HG03097 (cell line): ENCODE data around the gene ZDHHC11B.
"Not testable (repeated sequence)": the region's sequence is repeated elsewhere in the genome, so short reads cannot be mapped to it uniquely, and the experiment has no call there.

ENCODE experiments used
- ATAC-seq: cut with Tn5 transposase; IDR thresholded peaks from one replicate; pipeline ENCODE4 v1.9.1; 2021; ENCODE audit not compliant: unreplicated experiment, low FRiP score

ZDHHC11B gene

DNA sequence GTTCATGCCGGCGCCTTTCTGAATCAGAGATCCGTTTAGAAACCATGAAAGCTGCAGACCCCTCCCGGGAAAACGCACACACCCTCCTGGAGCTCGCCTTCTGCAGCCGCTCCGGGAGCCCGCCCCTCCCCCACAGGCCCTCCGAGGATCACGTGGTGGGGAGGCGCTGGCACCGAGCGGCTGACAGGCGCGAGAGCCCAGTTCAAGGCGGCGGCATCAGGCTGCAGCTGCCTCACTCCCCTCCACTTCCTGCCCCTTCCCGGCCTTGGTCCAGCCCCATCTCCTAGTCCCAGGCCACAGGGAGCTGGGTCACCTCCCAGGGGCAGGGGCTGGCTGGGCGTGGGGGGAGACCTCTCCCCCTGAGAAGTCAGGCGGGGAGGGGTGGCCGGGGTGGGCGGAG is 93.5 kb downstream of the ZDHHC11B start:
- ATAC-seq = not testable (repeated sequence)

DNA sequence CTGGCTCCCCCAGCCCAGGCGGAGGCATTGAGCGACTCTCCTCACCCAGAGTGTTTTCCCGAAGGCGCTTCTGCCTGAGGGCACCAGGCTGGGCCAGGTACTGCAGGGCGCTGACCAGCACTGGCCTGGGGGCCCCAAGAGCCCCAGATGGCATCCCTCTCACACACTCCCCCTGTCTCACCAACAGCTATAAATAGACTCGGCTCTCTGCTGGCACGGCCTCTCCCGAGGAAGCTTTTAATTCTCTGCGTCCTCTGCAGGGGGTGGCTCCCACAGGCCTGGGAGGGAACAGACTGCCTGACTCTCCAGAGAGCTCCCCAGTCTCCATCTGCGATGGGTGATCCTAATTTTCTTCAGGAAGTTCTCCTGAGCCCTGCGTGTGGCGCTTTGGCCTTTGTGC is 94.2 kb downstream of the ZDHHC11B start:
- not testable (repeated sequence) for ATAC-seq

DNA sequence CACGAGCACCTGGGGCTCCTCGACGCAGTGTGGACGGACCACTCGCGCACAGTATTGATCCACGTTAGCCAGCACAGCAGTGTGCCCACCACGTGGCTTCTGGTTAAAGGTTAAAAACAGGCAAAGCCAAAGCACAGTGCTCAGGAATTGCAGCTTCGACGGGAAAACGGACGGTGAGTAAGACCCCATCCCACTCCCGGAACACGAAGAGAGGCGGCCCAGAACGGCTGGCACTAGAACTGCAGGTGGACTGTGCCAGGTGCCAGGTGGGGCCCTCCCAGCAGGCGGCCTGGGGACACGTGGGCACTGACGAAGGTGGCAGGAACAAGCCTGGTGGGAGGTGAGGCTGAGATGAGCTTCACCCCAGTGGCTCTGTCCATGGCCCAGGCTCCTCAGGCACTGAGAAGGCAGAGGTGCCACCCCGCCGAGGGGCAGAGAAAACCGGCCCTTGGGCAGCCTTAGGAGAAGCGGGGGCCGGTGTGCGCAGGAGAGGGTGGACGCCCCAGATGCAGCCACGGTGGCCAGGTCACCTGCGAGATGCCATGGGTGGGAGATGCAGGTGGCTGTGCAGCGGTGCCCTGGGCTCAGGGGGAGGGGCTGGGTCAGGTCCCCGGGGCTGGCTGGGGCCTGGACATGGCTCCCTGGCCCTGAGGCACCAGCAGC is 96.0 kb downstream of the ZDHHC11B start:
- ATAC-seq = not testable (repeated sequence)

DNA sequence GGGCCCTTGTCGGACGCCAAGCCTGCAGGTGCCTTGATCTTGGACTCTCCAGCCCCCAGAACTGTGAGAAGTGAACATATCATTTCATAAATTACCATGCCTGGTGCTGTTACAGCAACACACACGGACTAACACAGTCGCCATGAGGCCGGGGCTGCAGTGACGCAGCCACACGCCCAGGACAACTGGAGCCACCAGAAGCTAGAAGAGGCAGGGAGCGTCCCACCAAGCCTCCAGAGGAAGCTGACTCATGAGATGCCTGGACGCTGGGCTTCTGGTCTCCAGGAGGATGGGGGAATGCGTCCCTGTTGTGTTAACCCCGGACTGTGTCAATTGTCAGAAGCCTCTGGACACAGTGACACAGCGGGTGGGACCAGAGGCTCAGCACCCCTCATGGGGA is 97.6 kb downstream of the ZDHHC11B start:
- not testable (repeated sequence) for ATAC-seq

DNA sequence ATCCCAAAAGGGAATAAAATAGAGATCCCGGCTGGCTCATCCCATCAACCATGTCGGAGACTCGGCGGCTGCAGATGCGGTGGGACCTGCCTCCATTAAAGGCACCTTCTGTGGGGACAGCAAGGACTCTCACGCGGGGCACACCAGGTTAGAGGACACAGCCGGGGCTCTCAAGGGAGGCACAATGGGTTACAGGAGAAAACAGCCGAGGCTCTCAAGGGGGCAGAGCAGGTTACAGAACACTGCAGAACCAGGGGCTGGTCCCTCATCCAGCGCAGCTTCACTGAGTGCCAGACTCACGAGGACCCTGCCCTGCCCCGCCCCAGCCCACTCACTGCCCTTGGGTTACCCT is 98.4 kb downstream of the ZDHHC11B start:
- ATAC-seq = not testable (repeated sequence)

DNA sequence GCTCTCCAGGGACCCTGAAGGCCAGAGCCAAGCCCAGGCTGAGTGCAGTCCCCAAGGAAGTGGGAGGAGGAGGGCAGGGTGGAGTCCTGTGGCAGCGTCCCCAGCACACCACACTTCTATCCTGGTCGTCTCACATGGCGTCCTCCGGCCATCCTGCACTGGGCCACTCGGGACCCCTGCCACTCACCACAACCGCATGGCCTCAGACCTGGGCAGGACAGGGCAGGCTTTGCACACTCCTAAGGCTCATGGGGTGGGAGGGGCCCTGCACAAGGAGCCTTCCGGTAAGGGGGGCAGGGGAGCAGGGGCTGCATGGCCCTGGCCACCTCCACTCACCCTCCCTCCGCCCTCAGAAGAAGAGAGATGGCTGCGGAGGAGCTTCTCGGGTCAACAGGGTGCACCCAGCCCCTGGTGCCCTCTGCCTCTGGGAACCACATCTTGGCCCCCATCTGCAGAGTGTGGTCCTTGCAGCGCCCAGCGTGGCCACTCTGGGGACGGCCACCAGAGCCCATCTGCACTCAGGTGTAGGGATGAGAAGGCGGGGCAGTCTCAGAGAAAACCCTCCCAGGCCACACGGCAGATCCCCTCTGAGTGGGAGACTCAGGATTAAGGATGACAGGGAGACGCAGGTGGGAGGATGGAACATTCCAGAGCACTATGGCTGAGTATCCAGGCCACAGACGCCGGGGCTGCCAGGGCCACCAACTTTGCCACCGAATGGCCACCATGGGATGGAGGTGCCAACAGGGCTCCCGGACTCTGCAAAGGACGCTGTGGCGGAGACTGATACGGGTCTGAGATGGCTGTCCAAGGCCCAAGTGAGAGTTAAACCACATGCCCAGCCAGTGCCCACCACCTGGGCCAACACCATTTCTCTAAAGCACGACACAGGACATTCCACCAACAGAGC is 99.0 kb downstream of the ZDHHC11B start:
- ATAC-seq = no peak

- no peak for ATAC-seq
Measured at GRCh38 chr5:684751-685216, 99.7 kb downstream of the ZDHHC11B start.

GRCh38 chr5:683551-684481 is 100.7 kb downstream of the ZDHHC11B start:
- no peak for ATAC-seq

- not testable (repeated sequence) for ATAC-seq
Measured at GRCh38 chr5:682651-683358, 101.7 kb downstream of the ZDHHC11B start.

DNA sequence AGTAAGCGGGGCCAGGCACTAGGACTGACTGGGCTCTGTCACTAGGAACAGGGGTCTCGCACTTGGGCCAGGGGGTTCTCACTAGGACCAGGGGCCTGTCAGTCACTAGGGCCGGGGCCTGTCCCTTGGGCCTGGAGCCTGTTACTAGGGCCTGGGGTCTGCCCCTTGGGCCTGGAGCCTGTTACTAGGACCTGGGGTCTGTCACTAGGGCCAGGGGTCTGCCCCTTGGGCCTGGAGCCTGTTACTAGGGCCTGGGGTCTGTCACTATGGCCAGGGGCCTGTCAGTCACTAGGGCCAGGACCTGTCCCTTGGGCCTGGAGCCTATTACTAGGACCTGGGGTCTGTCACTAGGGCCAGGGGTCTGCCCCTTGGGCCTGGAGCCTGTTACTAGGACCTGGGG is 102.3 kb downstream of the ZDHHC11B start:
- not testable (repeated sequence) for ATAC-seq

GRCh38 chr5:681317-682191 is 103.0 kb downstream of the ZDHHC11B start:
- not testable (repeated sequence) for ATAC-seq

GRCh38 chr5:680836-681235 is 103.7 kb downstream of the ZDHHC11B start:
- ATAC-seq = not testable (repeated sequence)

GRCh38 chr5:680118-680795 is 104.3 kb downstream of the ZDHHC11B start:
- not testable (repeated sequence) for ATAC-seq

DNA sequence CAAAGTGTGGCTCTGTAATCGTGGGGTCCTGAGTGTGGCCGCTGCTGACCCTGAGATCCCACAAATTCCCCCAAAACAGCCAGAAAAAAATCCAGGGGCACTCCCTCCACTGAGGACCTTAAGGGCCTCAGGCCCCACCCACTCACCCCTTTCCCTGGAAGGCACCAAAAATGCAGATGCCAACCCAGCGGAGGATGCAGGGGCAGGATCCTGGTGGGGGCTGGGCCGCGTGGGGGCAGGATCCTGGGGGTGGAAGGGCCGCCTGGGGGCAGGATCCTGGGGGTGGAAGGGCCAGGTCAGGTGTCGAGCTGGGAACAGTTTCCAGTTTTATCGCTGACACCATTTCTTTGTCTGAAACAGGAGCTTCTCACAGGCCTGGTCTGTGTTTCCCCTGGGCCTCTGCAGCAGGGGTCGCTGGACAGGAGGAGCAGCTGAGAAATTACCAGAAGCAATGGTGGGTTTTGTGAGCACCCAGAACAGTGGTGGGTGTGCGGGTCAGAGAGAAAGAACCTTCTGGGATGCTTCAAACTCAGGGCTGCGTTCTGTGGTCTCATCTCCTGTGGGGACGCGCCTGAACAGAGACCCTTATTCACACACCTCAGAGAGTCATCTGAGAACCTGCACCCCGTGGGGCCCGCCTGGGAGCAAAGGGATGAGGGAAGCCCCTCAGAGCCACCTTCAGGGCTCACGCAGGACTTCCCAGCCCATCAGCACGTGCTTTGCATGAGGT is 105.2 kb downstream of the ZDHHC11B start:
- ATAC-seq = not testable (repeated sequence)

DNA sequence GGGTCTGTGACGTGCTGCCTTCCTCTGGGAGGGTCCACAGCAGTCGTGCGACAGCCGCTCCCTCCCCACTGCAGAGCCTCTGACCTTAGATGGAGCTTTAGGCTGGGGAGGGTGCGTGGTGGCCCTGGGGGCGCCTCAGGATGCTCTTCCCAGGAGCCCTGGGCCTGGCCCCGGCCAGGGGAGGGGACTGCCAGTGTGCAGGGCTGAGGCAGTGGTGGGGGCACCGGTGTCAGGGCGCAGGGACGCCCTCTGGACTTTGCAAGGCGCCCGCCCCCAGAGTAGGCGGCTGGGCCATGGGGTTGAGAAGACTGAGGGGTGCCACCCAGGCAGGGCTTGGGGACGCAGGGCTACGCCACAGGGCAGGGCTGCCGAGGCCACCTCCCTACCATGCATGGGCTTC is 106.0 kb downstream of the ZDHHC11B start:
- ATAC-seq = not testable (repeated sequence)

- no peak for ATAC-seq
Measured at GRCh38 chr5:677131-678101, 107.1 kb downstream of the ZDHHC11B start.

GRCh38 chr5:676699-677076 is 107.8 kb downstream of the ZDHHC11B start:
- ATAC-seq = no peak
